ENCODE measurements around the gene SLC38A9.
"Not testable (repeated sequence)": the region's sequence is repeated elsewhere in the genome, so short reads cannot be mapped to it uniquely, and the experiment has no call there.

SLC38A9 gene

GRCh38 chr5:55742778-55743177, 30.7 kb upstream of the SLC38A9 start:
- TF ChIP-seq, protein P1, sequence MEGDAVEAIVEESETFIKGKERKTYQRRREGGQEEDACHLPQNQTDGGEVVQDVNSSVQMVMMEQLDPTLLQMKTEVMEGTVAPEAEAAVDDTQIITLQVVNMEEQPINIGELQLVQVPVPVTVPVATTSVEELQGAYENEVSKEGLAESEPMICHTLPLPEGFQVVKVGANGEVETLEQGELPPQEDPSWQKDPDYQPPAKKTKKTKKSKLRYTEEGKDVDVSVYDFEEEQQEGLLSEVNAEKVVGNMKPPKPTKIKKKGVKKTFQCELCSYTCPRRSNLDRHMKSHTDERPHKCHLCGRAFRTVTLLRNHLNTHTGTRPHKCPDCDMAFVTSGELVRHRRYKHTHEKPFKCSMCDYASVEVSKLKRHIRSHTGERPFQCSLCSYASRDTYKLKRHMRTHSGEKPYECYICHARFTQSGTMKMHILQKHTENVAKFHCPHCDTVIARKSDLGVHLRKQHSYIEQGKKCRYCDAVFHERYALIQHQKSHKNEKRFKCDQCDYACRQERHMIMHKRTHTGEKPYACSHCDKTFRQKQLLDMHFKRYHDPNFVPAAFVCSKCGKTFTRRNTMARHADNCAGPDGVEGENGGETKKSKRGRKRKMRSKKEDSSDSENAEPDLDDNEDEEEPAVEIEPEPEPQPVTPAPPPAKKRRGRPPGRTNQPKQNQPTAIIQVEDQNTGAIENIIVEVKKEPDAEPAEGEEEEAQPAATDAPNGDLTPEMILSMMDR (conservative IDR thresholded peaks at IDR 0.05) = no peak
- no peak overlapping the region for H3K27ac ChIP-seq

DNA sequence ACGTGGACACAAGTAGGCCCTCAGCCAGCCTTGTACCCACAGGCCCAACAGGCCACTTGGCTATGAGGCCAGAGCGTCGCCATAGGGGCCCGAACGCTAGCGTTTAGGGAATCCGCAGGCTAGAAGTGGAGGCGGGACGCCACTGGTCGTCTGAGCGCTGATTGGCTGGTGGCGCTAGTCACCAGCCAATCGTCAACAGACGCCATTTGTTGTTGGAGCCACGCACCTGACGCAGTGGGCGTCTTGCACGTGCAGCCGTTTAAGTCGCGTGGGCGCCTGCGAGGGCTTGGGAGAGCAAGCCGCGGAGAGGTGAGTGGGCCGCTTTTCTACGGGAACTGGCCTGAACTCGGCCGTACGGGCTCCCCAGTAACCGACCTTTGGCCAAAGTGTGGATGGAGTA, 25.7 kb upstream of the SLC38A9 start, which contains the start of gene DDX4:
DDX4 (plus strand) TSS at position 269 of the 400 bp plus-strand sequence. CDS start 903 bp downstream, outside the sequence.
- H3K27ac ChIP-seq = no peak within 1 kb of the TSS

DNA sequence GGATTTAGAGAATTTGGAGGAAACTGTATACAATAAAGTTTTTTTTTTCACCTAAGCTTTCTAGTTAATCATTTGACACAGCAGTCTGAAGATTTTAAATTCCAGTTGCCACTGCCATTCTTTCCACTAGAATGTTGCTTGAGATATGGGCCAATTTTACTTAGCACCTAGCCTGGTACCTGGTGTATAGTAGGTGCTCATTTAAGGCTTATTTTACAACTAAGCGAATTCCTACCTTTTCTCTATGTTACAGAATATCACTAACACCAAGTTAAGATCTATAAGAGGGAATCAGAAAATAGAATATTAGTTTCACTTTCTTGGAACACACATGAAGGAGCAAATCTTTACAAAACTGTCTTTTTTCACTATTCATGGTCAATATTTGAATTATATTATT, 22.5 kb upstream of the SLC38A9 start:
- no peak overlapping the region for H3K27ac ChIP-seq
- TF ChIP-seq, protein P1 (conservative IDR thresholded peaks at IDR 0.05) = no peak

More for the DNA sequence above, 25.7 kb upstream of the SLC38A9 start, which contains the start of gene DDX4:
- TF ChIP-seq, protein P1 (conservative IDR thresholded peaks at IDR 0.05) = no peak

- TF ChIP-seq, protein P1 (conservative IDR thresholded peaks at IDR 0.05) = no peak
- no peak overlapping the region for H3K27ac ChIP-seq
These were observed 20.5 kb upstream of the SLC38A9 start for GRCh38 chr5:55732585-55732984.

- no peak overlapping the region for H3K27ac ChIP-seq
- TF ChIP-seq, protein P1 (conservative IDR thresholded peaks at IDR 0.05) = no peak
These were observed 19.7 kb upstream of the SLC38A9 start for GRCh38 chr5:55731848-55732247.

DNA sequence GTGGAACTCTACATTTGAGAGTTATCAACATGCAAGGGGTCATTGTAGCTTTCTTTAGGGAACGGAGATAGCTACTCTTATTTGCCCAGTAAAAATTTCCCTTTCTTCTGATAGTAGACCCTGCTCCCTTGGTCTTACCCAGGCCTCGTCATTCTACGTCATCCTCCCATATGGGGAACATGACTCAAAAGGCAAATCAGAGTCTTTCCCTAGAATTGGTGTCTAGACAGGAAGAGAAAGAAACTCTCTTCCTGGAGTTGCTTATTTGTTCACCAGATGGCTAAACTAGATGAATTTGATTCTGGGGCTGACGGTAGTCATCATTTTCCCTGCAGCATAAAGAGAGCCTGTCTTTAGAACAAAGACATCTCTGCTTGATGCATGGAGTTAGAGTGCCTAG, 12.2 kb upstream of the SLC38A9 start:
- H3K27ac ChIP-seq = no peak overlapping the region
- TF ChIP-seq, protein P1 (conservative IDR thresholded peaks at IDR 0.05) = no peak

GRCh38 chr5:55720188-55720703, 8.1 kb upstream of the SLC38A9 start:
- TF ChIP-seq, protein P1 (conservative IDR thresholded peaks at IDR 0.05) = no peak

GRCh38 chr5:55719026-55719425, 6.9 kb upstream of the SLC38A9 start:
- not testable (repeated sequence) for H3K27ac ChIP-seq

More at GRCh38 chr5:55720188-55720703, 8.1 kb upstream of the SLC38A9 start:
- H3K27ac ChIP-seq = no peak overlapping the region
